ENCODE measurements around the gene ABCC6.

GRCh38 chr16:16154281-16154951 is 68.9 kb downstream of the ABCC6 start:
- no peak for TF ChIP-seq GATA2 (IDR thresholded peaks at IDR 0.05; ENCODE audit: low read depth, low read length)
- no peak for TF ChIP-seq GATA3 (IDR thresholded peaks at IDR 0.05; ENCODE audit: low read depth, low read length)

All from SH-SY5Y (cell line).